Nephron (organoid): ENCODE measurements around the gene TMEM51.
A peak's percentile ranks its signal among the peaks of the same experiment; 100 is the strongest.

Source experiments
- H3K27ac Mint-ChIP-seq, 3 experiments: 2 replicates each; pipeline ENCODE4 v1.8.0; 2020; ENCODE audit warnings: mixed read lengths in 3 of 3, mild to moderate bottlenecking in 2 of 3, moderate library complexity in 1 of 3
- H3K27me3 Mint-ChIP-seq: 2 replicates; pipeline ENCODE4 v1.8.0; 2021; ENCODE audit warnings: low read depth, mild to moderate bottlenecking, moderate library complexity, mixed read lengths
- H3K36me3 Mint-ChIP-seq: 2 replicates; pipeline ENCODE4 v1.8.0; 2020; ENCODE audit warnings: low read depth, mixed read lengths
- H3K4me1 Mint-ChIP-seq: 2 replicates; pipeline ENCODE4 v1.8.0; 2020; ENCODE audit warnings: mixed read lengths
- H3K4me3 Mint-ChIP-seq, 3 experiments: 2 replicates each; pipeline ENCODE4 v1.8.0; 2020; ENCODE audit warnings: mild to moderate bottlenecking in 3 of 3, mixed read lengths in 3 of 3, moderate library complexity in 2 of 3
- H3K9me3 Mint-ChIP-seq: 2 replicates; pipeline ENCODE4 v1.8.0; 2020; ENCODE audit warnings: mixed read lengths
- CTCF ChIP-seq, 3 experiments: fragments of 200-600 bp; sonication (generic); IDR thresholded peaks; one replicate each; pipeline ENCODE4 v1.5.0; 2021; ENCODE audit warnings: antibody characterized with exemption in 3 of 3; ENCODE audit not compliant: unreplicated experiment in 3 of 3

The TMEM51 gene

GRCh38 chr1:15204931-15205330, 51.4 kb downstream of the TMEM51 start:
- no peak overlapping the region for H3K4me3 Mint-ChIP-seq
- H3K36me3 Mint-ChIP-seq, result no peaks in the 10 kb centered on the region
- no peak for TF ChIP-seq CTCF (IDR thresholded peaks at IDR 0.05; ENCODE audit: unreplicated experiment in 3 of 3)

GRCh38 chr1:15205586-15206346, 52.2 kb downstream of the TMEM51 start:
- TF ChIP-seq CTCF (IDR thresholded peaks at IDR 0.05; ENCODE audit: unreplicated experiment in 3 of 3), result no peak
- peak overlapping the region in 2 of 3 experiments; percentile 51 to 58 for H3K27ac Mint-ChIP-seq
- no peaks in the 10 kb centered on the region for H3K9me3 Mint-ChIP-seq
- H3K4me1 Mint-ChIP-seq, result peaks cover 21% of the 10 kb centered on the region
- no peaks in the 10 kb centered on the region for H3K36me3 Mint-ChIP-seq
- H3K4me3 Mint-ChIP-seq, result no peak overlapping the region
- peaks cover 3% of the 10 kb centered on the region for H3K27me3 Mint-ChIP-seq

More at GRCh38 chr1:15204931-15205330, 51.4 kb downstream of the TMEM51 start:
- peaks cover 26% of the 10 kb centered on the region for H3K4me1 Mint-ChIP-seq
- peak overlapping the region in 2 of 3 experiments; percentile 21 to 58 for H3K27ac Mint-ChIP-seq
- H3K27me3 Mint-ChIP-seq, result peaks cover 3% of the 10 kb centered on the region
- no peaks in the 10 kb centered on the region for H3K9me3 Mint-ChIP-seq

GRCh38 chr1:15206418-15207030, 53.0 kb downstream of the TMEM51 start:
- Mint-ChIP-seq H3K27ac (peak overlapping the region; percentile 51 to 75 (median 58)), H3K27me3 (peaks cover 3% of the 10 kb centered on the region), H3K36me3 (no peaks in the 10 kb centered on the region), H3K4me3 (peak overlapping the region in 1 of 3 experiments; percentile 3), H3K4me1 (peaks cover 19% of the 10 kb centered on the region), H3K9me3 (no peaks in the 10 kb centered on the region)
- no peak for TF ChIP-seq CTCF (IDR thresholded peaks at IDR 0.05; ENCODE audit: unreplicated experiment in 3 of 3)

GRCh38 chr1:15207031-15207828, 53.7 kb downstream of the TMEM51 start:
- H3K27me3 Mint-ChIP-seq, result peaks cover 3% of the 10 kb centered on the region
- no peaks in the 10 kb centered on the region for H3K36me3 Mint-ChIP-seq
- TF ChIP-seq CTCF (IDR thresholded peaks at IDR 0.05; ENCODE audit: unreplicated experiment in 3 of 3), result no peak
- H3K4me3 Mint-ChIP-seq, result peak overlapping the region in 1 of 3 experiments; percentile 37
- peak overlapping the region; percentile 51 to 75 (median 58) for H3K27ac Mint-ChIP-seq
- peaks cover 21% of the 10 kb centered on the region for H3K4me1 Mint-ChIP-seq
- no peaks in the 10 kb centered on the region for H3K9me3 Mint-ChIP-seq

- peaks cover 28% of the 10 kb centered on the region for H3K4me1 Mint-ChIP-seq
- TF ChIP-seq CTCF (IDR thresholded peaks at IDR 0.05; ENCODE audit: unreplicated experiment in 3 of 3), result no peak
- H3K9me3 Mint-ChIP-seq, result no peaks in the 10 kb centered on the region
- H3K36me3 Mint-ChIP-seq, result no peaks in the 10 kb centered on the region
- peaks cover 3% of the 10 kb centered on the region for H3K27me3 Mint-ChIP-seq
- H3K4me3 Mint-ChIP-seq, result no peak overlapping the region
- H3K27ac Mint-ChIP-seq, result peak overlapping the region; percentile 51 to 75 (median 58)
These were observed 54.4 kb downstream of the TMEM51 start for GRCh38 chr1:15207829-15208429.
